GM12873 (cell line): ENCODE measurements around the gene BEND5.

ENCODE experiments used
- TF ChIP-seq, protein P1 (sequence below): IDR thresholded peaks from 2 replicates; pipeline ENCODE4 v1.5.1; 2012; ENCODE audit warnings: low read depth, mild to moderate bottlenecking, moderate library complexity, low read length, control low read depth; ENCODE audit not compliant: insufficient read depth; ENCODE audit errors: missing control alignments

BEND5 gene

GRCh38 chr1:48691429-48692001, 85.2 kb downstream of the BEND5 start:
- TF ChIP-seq, protein P1, sequence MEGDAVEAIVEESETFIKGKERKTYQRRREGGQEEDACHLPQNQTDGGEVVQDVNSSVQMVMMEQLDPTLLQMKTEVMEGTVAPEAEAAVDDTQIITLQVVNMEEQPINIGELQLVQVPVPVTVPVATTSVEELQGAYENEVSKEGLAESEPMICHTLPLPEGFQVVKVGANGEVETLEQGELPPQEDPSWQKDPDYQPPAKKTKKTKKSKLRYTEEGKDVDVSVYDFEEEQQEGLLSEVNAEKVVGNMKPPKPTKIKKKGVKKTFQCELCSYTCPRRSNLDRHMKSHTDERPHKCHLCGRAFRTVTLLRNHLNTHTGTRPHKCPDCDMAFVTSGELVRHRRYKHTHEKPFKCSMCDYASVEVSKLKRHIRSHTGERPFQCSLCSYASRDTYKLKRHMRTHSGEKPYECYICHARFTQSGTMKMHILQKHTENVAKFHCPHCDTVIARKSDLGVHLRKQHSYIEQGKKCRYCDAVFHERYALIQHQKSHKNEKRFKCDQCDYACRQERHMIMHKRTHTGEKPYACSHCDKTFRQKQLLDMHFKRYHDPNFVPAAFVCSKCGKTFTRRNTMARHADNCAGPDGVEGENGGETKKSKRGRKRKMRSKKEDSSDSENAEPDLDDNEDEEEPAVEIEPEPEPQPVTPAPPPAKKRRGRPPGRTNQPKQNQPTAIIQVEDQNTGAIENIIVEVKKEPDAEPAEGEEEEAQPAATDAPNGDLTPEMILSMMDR = no peak

- TF ChIP-seq, protein P1 = peak; percentile 60
These were observed 88.5 kb downstream of the BEND5 start for GRCh38 chr1:48688102-48688760.

DNA sequence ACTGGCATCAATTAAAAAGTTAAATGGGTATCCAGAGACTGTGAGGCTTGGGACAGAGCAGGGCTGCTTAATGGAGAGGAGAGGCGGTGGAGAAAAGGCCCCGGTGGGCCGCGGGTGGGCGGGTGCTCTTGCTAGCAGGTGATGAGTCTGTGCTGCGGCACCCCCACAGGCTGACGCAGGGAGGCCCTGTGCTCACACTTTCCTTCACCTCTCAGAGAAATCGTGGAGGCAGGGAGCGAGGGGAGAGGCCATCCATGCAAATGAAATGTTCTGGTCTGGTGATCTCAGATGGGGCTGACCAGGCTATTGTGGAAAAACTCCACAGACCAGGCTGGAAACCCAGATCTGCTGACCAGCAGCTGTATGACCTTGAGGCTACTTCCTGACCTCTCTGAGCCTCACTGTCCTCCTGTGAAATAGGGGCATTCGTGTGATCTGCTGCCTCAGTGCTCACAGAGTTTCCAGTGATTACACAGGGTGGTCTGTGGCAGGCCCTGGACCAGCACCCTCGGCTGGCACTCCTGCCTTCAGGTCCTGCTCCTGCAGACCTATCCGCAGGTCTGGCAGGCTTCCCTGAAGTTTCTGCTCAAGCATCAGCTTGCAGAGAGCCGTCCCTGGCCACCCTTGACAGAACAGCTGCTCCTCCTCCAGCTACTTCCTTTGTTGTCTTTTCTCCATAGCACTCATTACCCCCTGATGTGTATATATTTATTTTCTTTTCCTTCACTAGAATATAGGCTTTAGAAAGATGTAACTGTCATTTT, 89.2 kb downstream of the BEND5 start:
- TF ChIP-seq, protein P1 = no peak

DNA sequence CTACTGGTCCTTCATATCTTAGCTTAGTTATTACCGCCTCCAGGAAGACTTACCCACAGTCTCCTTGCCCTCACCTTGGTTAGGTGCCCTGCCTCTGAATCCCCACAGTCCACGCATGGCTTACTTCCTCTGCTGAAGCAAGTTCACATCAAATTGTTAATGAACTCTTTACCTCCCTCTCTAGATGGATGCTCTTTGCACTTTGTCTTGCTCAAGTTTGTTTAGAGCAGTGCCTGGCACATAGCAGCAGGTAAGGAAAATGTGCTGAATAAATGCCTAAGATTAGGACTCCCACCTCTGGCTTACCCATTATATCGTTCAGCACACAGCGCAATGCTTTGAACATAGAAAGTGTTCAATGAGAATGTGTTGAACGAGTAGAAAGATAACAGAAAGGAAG, 90.5 kb downstream of the BEND5 start:
- TF ChIP-seq, protein P1 = no peak

- TF ChIP-seq, protein P1 = no peak
These were observed 92.3 kb downstream of the BEND5 start for GRCh38 chr1:48684381-48684780.

- TF ChIP-seq, protein P1 = no peak
These were observed 92.9 kb downstream of the BEND5 start for GRCh38 chr1:48683839-48684238.
